Lower lobe of right lung (tissue), 2 donors: ENCODE results near the gene METRN. TPM values are rescaled to one million over a fixed set of nuclear protein-coding genes. Genes with fewer than 3 reads are reported as not detected.

Experiments
- ATAC-seq, 2 donors: fragments of 200-7000 bp; cut with Tn5 transposase; one replicate each; pipeline ENCODE4 v1.9.1; 2020 to 2022; ENCODE audit warnings: mild to moderate bottlenecking in 2 of 2, moderate library complexity in 2 of 2
- DNase-seq: peaks from one replicate; pipeline ENCODE4 v3.0.0-alpha.2; 2020
- H3K27ac ChIP-seq: fragments of 200-600 bp; one replicate; pipeline ENCODE4 v1.8.0; 2022
- H3K27me3 ChIP-seq: fragments of 200-600 bp; one replicate; pipeline ENCODE4 v1.8.0; 2022; ENCODE audit warnings: low read depth
- H3K36me3 ChIP-seq: fragments of 200-600 bp; one replicate; pipeline ENCODE4 v1.8.0; 2022; ENCODE audit warnings: mild to moderate bottlenecking
- H3K4me1 ChIP-seq: fragments of 200-600 bp; one replicate; pipeline ENCODE4 v1.8.0; 2022
- H3K4me3 ChIP-seq: fragments of 200-600 bp; one replicate; pipeline ENCODE4 v1.8.0; 2022; ENCODE audit warnings: mild to moderate bottlenecking
- H3K9me3 ChIP-seq: fragments of 200-600 bp; one replicate; pipeline ENCODE4 v1.8.0; 2022
- CTCF ChIP-seq: fragments of 200-600 bp; IDR thresholded peaks from one replicate; pipeline ENCODE4 v1.8.0; 2022; ENCODE audit warnings: antibody characterized with exemption, mild to moderate bottlenecking
- intact Hi-C: fragments of 100-400 bp; cut with DNase I; formaldehyde crosslinking; loops from one replicate; pipeline ENCODE4 v1.11.0; 2022
- total RNA-seq: library from RNA; stranded (reverse); fragmentation: NEBNext Ultra II Directional; extraction: Animal tissue kit (Norgen Biotek cat#: 25700); gene quantifications from one replicate; pipeline ENCODE4 v1.2.1, GENCODE V29; 2021
- donor health status: DM: no; HTN: yes; CAD: no; lungs with severe emphysema.

The METRN gene
- total RNA-seq, 1 donor from 2014 or later = 35.9 TPM

- H3K4me1 ChIP-seq = peaks cover 5% of the 10 kb centered on the region
- TF ChIP-seq CTCF = no peak
- no peaks in the 10 kb centered on the region for H3K9me3 ChIP-seq
- H3K4me3 ChIP-seq = no peak overlapping the region
- intact Hi-C loops = no loop called here
- H3K27me3 ChIP-seq = peaks cover 79% of the 10 kb centered on the region
- no peak overlapping the region for H3K27ac ChIP-seq
- no peaks in the 10 kb centered on the region for H3K36me3 ChIP-seq
- ATAC-seq (no peak), DNase-seq (no peak)
These were observed 6.0 kb upstream of the METRN start for GRCh38 chr16:708959-709358.

GRCh38 chr16:709566-710499 lies 5.1 kb upstream of the METRN start:
- Histone ChIP-seq H3K9me3 (no peaks in the 10 kb centered on the region), H3K27ac (no peak overlapping the region), H3K36me3 (no peaks in the 10 kb centered on the region), H3K4me1 (peaks cover 11% of the 10 kb centered on the region), H3K4me3 (no peak overlapping the region), H3K27me3 (peaks cover 71% of the 10 kb centered on the region)
- intact Hi-C loops = no loop called here
- DNase-seq = no peak
- ATAC-seq = no peak
- TF ChIP-seq CTCF = no peak

GRCh38 chr16:710500-711075 lies 4.3 kb upstream of the METRN start:
- Histone ChIP-seq H3K27ac (no peak overlapping the region), H3K4me3 (no peak overlapping the region), H3K36me3 (no peaks in the 10 kb centered on the region), H3K27me3 (peaks cover 67% of the 10 kb centered on the region), H3K9me3 (no peaks in the 10 kb centered on the region), H3K4me1 (peaks cover 11% of the 10 kb centered on the region)
- no peak for TF ChIP-seq CTCF
- intact Hi-C loops = no loop called here
- DNase-seq (no peak), ATAC-seq (no peak)

- H3K9me3 ChIP-seq = no peaks in the 10 kb centered on the region
- no peak for TF ChIP-seq CTCF
- peaks cover 14% of the 10 kb centered on the region for H3K4me1 ChIP-seq
- DNase-seq (no peak), ATAC-seq (no peak)
- intact Hi-C loops = no loop called here
- H3K36me3 ChIP-seq = no peaks in the 10 kb centered on the region
- H3K4me3 ChIP-seq = no peak overlapping the region
- no peak overlapping the region for H3K27ac ChIP-seq
- peaks cover 65% of the 10 kb centered on the region for H3K27me3 ChIP-seq
These were observed 3.8 kb upstream of the METRN start for GRCh38 chr16:711084-711483.

- Histone ChIP-seq H3K27ac (no peak overlapping the region), H3K36me3 (no peaks in the 10 kb centered on the region), H3K4me1 (peaks cover 17% of the 10 kb centered on the region), H3K9me3 (no peaks in the 10 kb centered on the region), H3K4me3 (no peak overlapping the region), H3K27me3 (peaks cover 58% of the 10 kb centered on the region)
- peak; percentile 98 for TF ChIP-seq CTCF
- ATAC-seq (peak; percentile 77 to 78), DNase-seq (peak; percentile 87)
- intact Hi-C loops = no loop called here
These were observed 3.2 kb upstream of the METRN start for GRCh38 chr16:711548-712320.
